ENCODE measurements around the gene CBL.
A peak's percentile ranks its signal among the peaks of the same experiment; 100 is the strongest.

CBL gene

DNA sequence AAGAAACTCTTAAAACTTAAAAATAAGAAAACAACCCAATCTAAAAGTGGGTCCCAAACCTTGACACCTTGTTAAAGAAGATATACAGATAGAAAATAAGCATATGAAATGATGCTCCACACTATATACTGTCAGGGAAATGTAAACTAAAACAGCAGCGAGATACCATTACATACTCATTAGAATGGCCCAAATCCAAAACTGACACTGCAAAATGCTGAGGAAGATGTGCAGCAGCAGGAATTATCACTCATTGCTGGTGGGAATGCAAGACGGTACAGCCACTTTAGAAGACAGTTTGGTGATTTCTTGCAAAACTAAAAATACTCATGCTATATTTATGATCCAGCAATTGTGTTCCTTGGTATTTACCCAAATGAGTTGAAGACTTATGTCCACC is 123.2 kb downstream of the CBL start:
- no peaks in the 10 kb centered on the region for H3K9me3 ChIP-seq
- H3K4me3 ChIP-seq (ENCODE audit: low read depth in 1 of 2, low read length in 1 of 2): no peak overlapping the region
- H3K27me3 ChIP-seq: peaks cover 11% of the 10 kb centered on the region
- H3K27ac ChIP-seq: no peak overlapping the region
- H3K36me3 ChIP-seq: no peaks in the 10 kb centered on the region
- TF ChIP-seq, protein P1, sequence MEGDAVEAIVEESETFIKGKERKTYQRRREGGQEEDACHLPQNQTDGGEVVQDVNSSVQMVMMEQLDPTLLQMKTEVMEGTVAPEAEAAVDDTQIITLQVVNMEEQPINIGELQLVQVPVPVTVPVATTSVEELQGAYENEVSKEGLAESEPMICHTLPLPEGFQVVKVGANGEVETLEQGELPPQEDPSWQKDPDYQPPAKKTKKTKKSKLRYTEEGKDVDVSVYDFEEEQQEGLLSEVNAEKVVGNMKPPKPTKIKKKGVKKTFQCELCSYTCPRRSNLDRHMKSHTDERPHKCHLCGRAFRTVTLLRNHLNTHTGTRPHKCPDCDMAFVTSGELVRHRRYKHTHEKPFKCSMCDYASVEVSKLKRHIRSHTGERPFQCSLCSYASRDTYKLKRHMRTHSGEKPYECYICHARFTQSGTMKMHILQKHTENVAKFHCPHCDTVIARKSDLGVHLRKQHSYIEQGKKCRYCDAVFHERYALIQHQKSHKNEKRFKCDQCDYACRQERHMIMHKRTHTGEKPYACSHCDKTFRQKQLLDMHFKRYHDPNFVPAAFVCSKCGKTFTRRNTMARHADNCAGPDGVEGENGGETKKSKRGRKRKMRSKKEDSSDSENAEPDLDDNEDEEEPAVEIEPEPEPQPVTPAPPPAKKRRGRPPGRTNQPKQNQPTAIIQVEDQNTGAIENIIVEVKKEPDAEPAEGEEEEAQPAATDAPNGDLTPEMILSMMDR (IDR thresholded peaks at IDR 0.05): no peak
- H3K4me1 ChIP-seq (ENCODE audit: control insufficient read depth in 1 of 2, insufficient read depth in 1 of 2, low read depth in 1 of 2, low read length in 1 of 2): peaks cover 10 to 19% of the 10 kb centered on the region in 2 experiments

GRCh38 chr11:119330237-119330636 is 124.1 kb downstream of the CBL start:
- Histone ChIP-seq H3K4me1 (ENCODE audit: control insufficient read depth in 1 of 2, insufficient read depth in 1 of 2, low read depth in 1 of 2, low read length in 1 of 2) (peaks cover 18 to 26% of the 10 kb centered on the region in 2 experiments), H3K36me3 (no peaks in the 10 kb centered on the region), H3K27me3 (peaks cover 11% of the 10 kb centered on the region), H3K9me3 (no peaks in the 10 kb centered on the region), H3K27ac (no peak overlapping the region), H3K4me3 (ENCODE audit: low read depth in 1 of 2, low read length in 1 of 2) (no peak overlapping the region)
- TF ChIP-seq, protein P1 (IDR thresholded peaks at IDR 0.05): no peak

- H3K4me1 ChIP-seq (ENCODE audit: control insufficient read depth in 1 of 2, insufficient read depth in 1 of 2, low read depth in 1 of 2, low read length in 1 of 2): peaks cover 19 to 28% of the 10 kb centered on the region in 2 experiments
- no peaks in the 10 kb centered on the region for H3K9me3 ChIP-seq
- no peak overlapping the region for H3K27ac ChIP-seq
- peaks cover 11% of the 10 kb centered on the region for H3K27me3 ChIP-seq
- no peaks in the 10 kb centered on the region for H3K36me3 ChIP-seq
- no peak overlapping the region for H3K4me3 ChIP-seq (ENCODE audit: low read depth in 1 of 2, low read length in 1 of 2)
- TF ChIP-seq, protein P1 (IDR thresholded peaks at IDR 0.05): no peak
Measured at GRCh38 chr11:119332111-119332765, 126.1 kb downstream of the CBL start.

GRCh38 chr11:119334174-119334930 is 128.2 kb downstream of the CBL start, which contains the start of gene RNF26:
Gene RNF26, plus strand, starts transcription at chr11:119334527. Its CDS starts 596 bp downstream, at chr11:119335123.
- no peaks in the 10 kb centered on the region for H3K36me3 ChIP-seq
- peak within 1 kb of the TSS; percentile 87 to 96 for H3K4me3 ChIP-seq (ENCODE audit: low read depth in 1 of 2, low read length in 1 of 2)
- peak within 1 kb of the TSS; percentile 66 for H3K27ac ChIP-seq
- no peaks in the 10 kb centered on the region for H3K9me3 ChIP-seq
- peaks cover 24 to 28% of the 10 kb centered on the region in 2 experiments for H3K4me1 ChIP-seq (ENCODE audit: control insufficient read depth in 1 of 2, insufficient read depth in 1 of 2, low read depth in 1 of 2, low read length in 1 of 2)
- TF ChIP-seq, protein P1 (IDR thresholded peaks at IDR 0.05): peak; percentile 10
- peaks cover 15% of the 10 kb centered on the region for H3K27me3 ChIP-seq

DNA sequence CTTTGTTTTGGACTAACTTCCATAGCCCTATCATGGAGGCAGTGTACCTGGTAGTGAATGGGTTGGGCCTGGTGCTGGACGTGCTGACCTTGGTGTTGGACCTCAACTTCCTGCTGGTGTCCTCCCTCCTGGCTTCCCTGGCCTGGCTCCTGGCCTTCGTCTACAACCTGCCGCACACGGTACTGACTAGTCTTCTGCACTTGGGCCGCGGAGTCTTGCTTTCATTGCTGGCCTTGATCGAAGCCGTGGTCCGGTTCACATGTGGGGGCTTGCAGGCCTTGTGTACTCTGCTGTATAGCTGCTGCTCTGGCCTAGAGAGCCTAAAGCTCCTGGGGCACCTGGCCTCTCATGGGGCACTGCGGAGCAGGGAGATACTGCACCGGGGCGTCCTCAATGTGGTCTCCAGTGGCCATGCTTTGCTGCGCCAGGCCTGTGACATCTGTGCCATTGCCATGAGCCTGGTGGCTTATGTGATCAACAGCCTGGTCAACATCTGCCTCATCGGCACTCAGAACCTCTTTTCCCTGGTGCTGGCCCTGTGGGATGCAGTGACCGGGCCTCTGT is 129.0 kb downstream of the CBL start:
- peaks cover 19% of the 10 kb centered on the region for H3K27me3 ChIP-seq
- H3K4me1 ChIP-seq (ENCODE audit: control insufficient read depth in 1 of 2, insufficient read depth in 1 of 2, low read depth in 1 of 2, low read length in 1 of 2): peaks cover 33 to 35% of the 10 kb centered on the region in 2 experiments
- no peaks in the 10 kb centered on the region for H3K36me3 ChIP-seq
- H3K27ac ChIP-seq: peak overlapping the region; percentile 66
- TF ChIP-seq, protein P1 (IDR thresholded peaks at IDR 0.05): no peak
- peak overlapping the region; percentile 87 to 96 for H3K4me3 ChIP-seq (ENCODE audit: low read depth in 1 of 2, low read length in 1 of 2)
- H3K9me3 ChIP-seq: no peaks in the 10 kb centered on the region

All from neutrophil (primary cell).